ENCODE measurements around the gene NFIC.

- TF ChIP-seq GATA2 (IDR thresholded peaks at IDR 0.05; ENCODE audit: low read depth, low read length) (no peak), GATA3 (IDR thresholded peaks at IDR 0.05; ENCODE audit: low read depth, low read length) (no peak)
These were observed 105.7 kb downstream of the NFIC start for GRCh38 chr19:3471954-3472655.

All from SH-SY5Y (cell line).